Panc1 (cell line): Measurements from ENCODE around the gene OR2D3.
A peak's percentile ranks its signal among the peaks of the same experiment; 100 is the strongest.

Source experiments
- CTCF ChIP-seq: fragments of 450-650 bp; IDR thresholded peaks from 2 replicates; pipeline ENCODE4 v1.5.1; 2017; ENCODE audit warnings: mild to moderate bottlenecking
- POLR2AphosphoS5 ChIP-seq: IDR thresholded peaks from 2 replicates; pipeline ENCODE4 v1.6.1; 2012; ENCODE audit warnings: mild to moderate bottlenecking, low read depth, low read length, moderate library complexity
- REST ChIP-seq, 2 experiments: IDR thresholded peaks; 2 replicates each; pipeline ENCODE4 v1.6.1; 2011 to 2012; ENCODE audit warnings: low read depth in 2 of 2, control low read depth in 1 of 2, low read length in 1 of 2, mild to moderate bottlenecking in 1 of 2, moderate library complexity in 1 of 2; ENCODE audit not compliant: insufficient read depth in 1 of 2
- SIN3A ChIP-seq: IDR thresholded peaks from 2 replicates; pipeline ENCODE4 v1.6.1; 2012; ENCODE audit warnings: low read depth, mild to moderate bottlenecking, low read length, moderate library complexity, borderline replicate concordance; ENCODE audit not compliant: insufficient read depth

DNA sequence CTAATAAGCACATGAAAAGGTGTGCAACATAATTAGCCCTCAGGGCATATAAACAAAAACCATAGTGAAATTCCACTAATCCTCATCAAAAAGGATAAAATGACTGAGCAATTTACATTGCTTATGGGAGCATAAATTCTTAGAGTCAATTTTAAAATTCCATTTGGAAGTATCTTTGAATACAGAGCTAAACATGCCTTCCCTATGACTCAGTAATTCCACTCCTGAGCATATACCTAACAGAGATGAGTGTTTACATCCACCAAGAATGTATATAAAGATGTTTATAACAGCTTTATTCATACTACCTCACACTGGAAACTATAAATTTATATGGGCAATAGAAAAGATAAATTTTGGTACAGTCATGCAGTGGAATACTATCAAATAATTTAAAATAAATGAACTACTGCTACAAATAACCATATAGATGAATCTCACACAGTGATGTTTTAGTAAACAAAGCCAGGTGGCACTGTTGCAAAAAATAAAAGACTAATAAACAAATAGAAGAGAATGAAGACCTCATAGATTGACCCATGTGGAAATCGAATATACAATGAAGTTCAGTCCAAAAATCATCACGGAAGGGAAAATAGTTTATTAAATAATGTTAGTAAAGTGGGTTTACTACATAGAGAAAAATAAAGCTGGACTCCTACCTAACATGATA is 20.3 kb upstream of the OR2D3 start:
- TF ChIP-seq REST (IDR thresholded peaks at IDR 0.05; ENCODE audit: insufficient read depth in 1 of 2, low read depth in 2 of 2, low read length in 1 of 2) (no peak), CTCF (peak; percentile 56; the same call in 1 of the 2 replicates), POLR2AphosphoS5 (no peak), SIN3A (no peak)
